Cardiac muscle cell (in vitro differentiated cells and primary cell): ENCODE results near the gene ERRFI1. TPM values are rescaled to one million over a fixed set of nuclear protein-coding genes. Genes with fewer than 3 reads are reported as not detected.
"Not testable (repeated sequence)": the region's sequence is repeated elsewhere in the genome, so short reads cannot be mapped to it uniquely, and the experiment has no call there.

ENCODE experiments used
- DNase-seq, 2 donors: peaks; one replicate each; pipeline versions ENCODE4 v3.0.0 to v3.0.0-alpha.2; 2010 to 2017; ENCODE audit warnings: low read depth in 1 of 2, low spot score in 1 of 2
- H3K27ac ChIP-seq: fragments of 200-600 bp; sonication (generic); 2 replicates; pipeline ENCODE4 v1.5.1; 2016
- H3K27me3 ChIP-seq: fragments of 200-600 bp; sonication (generic); 2 replicates; pipeline ENCODE4 v1.6.0; 2016; ENCODE audit warnings: control low read depth
- H3K36me3 ChIP-seq: fragments of 200-600 bp; sonication (generic); 2 replicates; pipeline ENCODE4 v1.5.1; 2016; ENCODE audit warnings: control low read depth
- H3K4me1 ChIP-seq: fragments of 200-600 bp; sonication (generic); 2 replicates; pipeline ENCODE4 v1.8.1; 2017; ENCODE audit warnings: low read depth, mild to moderate bottlenecking, mixed run types
- H3K4me3 ChIP-seq: fragments of 200-600 bp; sonication (generic); 2 replicates; pipeline ENCODE4 v1.5.1; 2016; ENCODE audit warnings: mild to moderate bottlenecking
- H3K9me3 ChIP-seq: fragments of 200-600 bp; sonication (generic); 2 replicates; pipeline ENCODE4 v1.5.1; 2017; ENCODE audit warnings: low read depth, mild to moderate bottlenecking, control low read depth
- CTCF ChIP-seq: IDR thresholded peaks from 2 replicates; pipeline ENCODE4 v1.5.1; 2012; ENCODE audit warnings: low read depth, mild to moderate bottlenecking, low read length
- polyA plus RNA-seq: library from polyadenylated mRNA; unstranded; fragments of >200 nt; fragmentation: Nextera tagmentation; extraction: Ambion mirVana; gene quantifications from 2 replicates; pipeline ENCODE4 v1.2.1, GENCODE V29; 2016
- total RNA-seq: library from RNA; depleted of rRNA; stranded (reverse); fragments of >200 nt; gene quantifications from 2 replicates; pipeline ENCODE4 v1.2.3, GENCODE V29; 2016

ERRFI1 gene
- 8.6 and 9.7 TPM in 2 replicates for total RNA-seq
- polyA plus RNA-seq: 7.1 and 8.3 TPM in 2 replicates

GRCh38 chr1:8026153-8026975 lies at the start of gene ERRFI1:
Gene ERRFI1, minus strand, starts transcription at chr1:8026309. Its CDS starts 10,690 bp downstream, at chr1:8015619.
- no peak for TF ChIP-seq CTCF

GRCh38 chr1:8075511-8076051 lies 49.5 kb upstream of the ERRFI1 start:
- DNase-seq: no peak
- Histone ChIP-seq H3K27ac (no peak overlapping the region), H3K36me3 (no peaks in the 10 kb centered on the region), H3K27me3 (no peaks in the 10 kb centered on the region), H3K9me3 (no peaks in the 10 kb centered on the region), H3K4me3 (no peak overlapping the region), H3K4me1 (peaks cover 16% of the 10 kb centered on the region)
- no peak for TF ChIP-seq CTCF

More at GRCh38 chr1:8026153-8026975, at the start of gene ERRFI1:
- DNase-seq: peak; percentile 97 to 98
- no peaks in the 10 kb centered on the region for H3K27me3 ChIP-seq
- H3K4me1 ChIP-seq: no peaks in the 10 kb centered on the region
- peak within 1 kb of the TSS; percentile 93 for H3K4me3 ChIP-seq
- no peaks in the 10 kb centered on the region for H3K9me3 ChIP-seq
- H3K27ac ChIP-seq: peak within 1 kb of the TSS; percentile 91
- H3K36me3 ChIP-seq: no peaks in the 10 kb centered on the region

GRCh38 chr1:8073112-8073855 lies 47.2 kb upstream of the ERRFI1 start:
- H3K4me3 ChIP-seq: no peak overlapping the region
- no peaks in the 10 kb centered on the region for H3K9me3 ChIP-seq
- H3K36me3 ChIP-seq: no peaks in the 10 kb centered on the region

GRCh38 chr1:8070381-8070811 lies 44.3 kb upstream of the ERRFI1 start:
- DNase-seq: no peak
- no peak for TF ChIP-seq CTCF
- Histone ChIP-seq H3K27me3 (no peaks in the 10 kb centered on the region), H3K9me3 (no peaks in the 10 kb centered on the region), H3K4me3 (no peak overlapping the region), H3K36me3 (no peaks in the 10 kb centered on the region), H3K27ac (no peak overlapping the region), H3K4me1 (no peaks in the 10 kb centered on the region)

More at GRCh38 chr1:8073112-8073855, 47.2 kb upstream of the ERRFI1 start:
- Histone ChIP-seq H3K27ac (no peak overlapping the region), H3K4me1 (peaks cover 16% of the 10 kb centered on the region), H3K27me3 (no peaks in the 10 kb centered on the region)
- TF ChIP-seq CTCF: no peak
- DNase-seq: no peak

- H3K27ac ChIP-seq, H3K4me1 ChIP-seq, DNase-seq, H3K9me3 ChIP-seq, H3K36me3 ChIP-seq, H3K27me3 ChIP-seq, H3K4me3 ChIP-seq: not testable (repeated sequence)
Observed at GRCh38 chr1:8069614-8070320, 43.7 kb upstream of the ERRFI1 start.
